HEK293 (cell line): ENCODE results near the gene SAMHD1.

Experiments used
- CTCF ChIA-PET: fragments of 350-600 bp; formaldehyde crosslinking; extraction: SDS; loops from one replicate; lab custom pipeline; 2021; ENCODE audit warnings: antibody characterized with exemption; lab: Yijun Ruan, JAX
- POLR2A ChIA-PET: fragments of 300-600 bp; formaldehyde crosslinking; extraction: SDS; loops from one replicate; lab custom pipeline; 2020; ENCODE audit warnings: antibody characterized with exemption, inconsistent platforms; lab: Yijun Ruan, JAX
- H3K27ac ChIP-seq: fragments of 200-500 bp; sonication (Bioruptor generic); 2 replicates; pipeline ENCODE4 v1.5.1; 2014; ENCODE audit warnings: low read depth, low read length, control low read depth, inconsistent platforms; ENCODE audit errors: extremely low read depth
- H3K36me3 ChIP-seq, 2 experiments: fragments of 200-500 bp in 1 of 2; sonication (Bioruptor generic) in 1 of 2; 1 replicate in 1 of 2; 2 replicates in 1 of 2; pipeline ENCODE4 v1.5.1; 2014 to 2017; ENCODE audit warnings: inconsistent platforms in 2 of 2, low read length in 2 of 2; ENCODE audit not compliant: control insufficient read depth in 2 of 2, insufficient read depth in 1 of 2
- H3K4me1 ChIP-seq: fragments of 200-500 bp; sonication (Bioruptor generic); 2 replicates; pipeline ENCODE4 v1.5.1; 2014; ENCODE audit warnings: mild to moderate bottlenecking, low read length, inconsistent platforms; ENCODE audit not compliant: control insufficient read depth, insufficient read depth
- H3K4me3 ChIP-seq: 2 replicates; pipeline ENCODE4 v1.5.1; 2011; ENCODE audit warnings: low read depth, mild to moderate bottlenecking, control low read depth, low read length, moderate library complexity
- H3K9me3 ChIP-seq: fragments of 200-500 bp; sonication (Bioruptor generic); 2 replicates; pipeline ENCODE4 v1.5.1; 2014; ENCODE audit warnings: low read depth, low read length, inconsistent platforms; ENCODE audit not compliant: control insufficient read depth, insufficient read depth
- BCL6B ChIP-seq: fragments of 450-650 bp; formaldehyde crosslinking; IDR thresholded peaks from 2 replicates; pipeline ENCODE4 v1.5.1; 2017; ENCODE audit warnings: missing biosample characterization, missing genetic modification characterization
- HIC1 ChIP-seq: fragments of 450-650 bp; formaldehyde crosslinking; IDR thresholded peaks from 2 replicates; pipeline ENCODE4 v1.5.1; 2016; ENCODE audit warnings: missing biosample characterization, missing genetic modification characterization
- PRDM10 ChIP-seq: fragments of 450-650 bp; formaldehyde crosslinking; IDR thresholded peaks from 2 replicates; pipeline ENCODE4 v1.5.1; 2016; ENCODE audit warnings: missing biosample characterization, missing genetic modification characterization
- PRDM2 ChIP-seq: fragments of 450-650 bp; formaldehyde crosslinking; IDR thresholded peaks from 2 replicates; pipeline ENCODE4 v1.5.1; 2016; ENCODE audit warnings: missing biosample characterization, missing genetic modification characterization, borderline replicate concordance
- ZBTB6 ChIP-seq: fragments of 450-650 bp; formaldehyde crosslinking; IDR thresholded peaks from 2 replicates; pipeline ENCODE4 v1.5.1; 2017; ENCODE audit warnings: missing biosample characterization, missing genetic modification characterization
- ZEB2 ChIP-seq: fragments of 450-650 bp; formaldehyde crosslinking; IDR thresholded peaks from 2 replicates; pipeline ENCODE4 v1.5.1; 2016; ENCODE audit warnings: missing biosample characterization, missing genetic modification characterization
- ZFP69B ChIP-seq: fragments of 450-650 bp; formaldehyde crosslinking; IDR thresholded peaks from 2 replicates; pipeline ENCODE4 v1.5.1; 2016; ENCODE audit warnings: missing biosample characterization, missing genetic modification characterization
- ZNF112 ChIP-seq: fragments of 450-650 bp; formaldehyde crosslinking; IDR thresholded peaks from 2 replicates; pipeline ENCODE4 v1.5.0; 2017; ENCODE audit warnings: missing biosample characterization, missing genetic modification characterization
- ZNF202 ChIP-seq: fragments of 450-650 bp; formaldehyde crosslinking; IDR thresholded peaks from 2 replicates; pipeline ENCODE4 v1.5.1; 2016; ENCODE audit warnings: missing biosample characterization, missing genetic modification characterization, borderline replicate concordance
- ZNF311 ChIP-seq: fragments of 450-650 bp; formaldehyde crosslinking; IDR thresholded peaks from 2 replicates; pipeline ENCODE4 v1.5.1; 2017; ENCODE audit warnings: missing biosample characterization, missing genetic modification characterization, borderline replicate concordance
- ZNF37A ChIP-seq: fragments of 450-650 bp; IDR thresholded peaks from 2 replicates; pipeline ENCODE4 v1.5.1; 2018; ENCODE audit warnings: missing biosample characterization, missing genetic modification characterization
- ZNF423 ChIP-seq: fragments of 450-650 bp; formaldehyde crosslinking; IDR thresholded peaks from 2 replicates; pipeline ENCODE4 v1.5.1; 2016; ENCODE audit warnings: missing biosample characterization, missing genetic modification characterization
- ZNF548 ChIP-seq: fragments of 450-650 bp; formaldehyde crosslinking; IDR thresholded peaks from 2 replicates; pipeline ENCODE4 v1.5.1; 2016; ENCODE audit warnings: missing biosample characterization, missing genetic modification characterization
- ZNF596 ChIP-seq: fragments of 450-650 bp; IDR thresholded peaks from 2 replicates; pipeline ENCODE4 v1.5.0; 2018; ENCODE audit warnings: missing biosample characterization, mild to moderate bottlenecking, missing genetic modification characterization, moderate library complexity
- ZNF610 ChIP-seq: fragments of 450-650 bp; formaldehyde crosslinking; IDR thresholded peaks from 2 replicates; pipeline ENCODE4 v1.5.1; 2016; ENCODE audit warnings: missing biosample characterization, missing genetic modification characterization, borderline replicate concordance
- ZNF747 ChIP-seq: fragments of 450-650 bp; formaldehyde crosslinking; IDR thresholded peaks from 2 replicates; pipeline ENCODE4 v1.5.1; 2016; ENCODE audit warnings: missing biosample characterization, missing genetic modification characterization
- ZNF768 ChIP-seq: fragments of 450-650 bp; formaldehyde crosslinking; IDR thresholded peaks from 2 replicates; pipeline ENCODE4 v1.5.1; 2018; ENCODE audit warnings: missing biosample characterization, mild to moderate bottlenecking, missing genetic modification characterization
- ZNF785 ChIP-seq: fragments of 450-650 bp; formaldehyde crosslinking; IDR thresholded peaks from 2 replicates; pipeline ENCODE4 v1.5.1; 2016; ENCODE audit warnings: missing biosample characterization, missing genetic modification characterization
- ZSCAN16 ChIP-seq: fragments of 450-650 bp; formaldehyde crosslinking; IDR thresholded peaks from 2 replicates; pipeline ENCODE4 v1.5.1; 2016; ENCODE audit warnings: missing biosample characterization, missing genetic modification characterization

Gene SAMHD1

GRCh38 chr20:36997121-36997520 is 45.6 kb upstream of the SAMHD1 start:
- Histone ChIP-seq H3K9me3 (no peaks in the 10 kb centered on the region), H3K4me3 (no peak overlapping the region), H3K27ac (no peak overlapping the region), H3K36me3 (peaks cover 0 to 44% of the 10 kb centered on the region in 2 experiments)
- CTCF ChIA-PET = interaction anchor here (0.6 kb wide), 1 partner anchor 536 kb away, joined by 4 read pairs; no protein-coding TSS in a partner anchor
- TF ChIP-seq ZSCAN16 (tag by site-specific recombination) (no peak), ZFP69B (tag by site-specific recombination) (no peak), PRDM2 (no peak), ZNF768 (tag by site-specific recombination) (no peak), ZNF311 (no peak), PRDM10 (no peak), ZNF610 (tag by site-specific recombination) (no peak), ZNF202 (tag by site-specific recombination) (no peak), ZNF747 (tag by site-specific recombination) (no peak), ZNF112 (tag by site-specific recombination) (no peak), ZNF785 (tag by site-specific recombination) (no peak), ZBTB6 (tag by site-specific recombination) (no peak), ZNF548 (tag by site-specific recombination) (no peak), ZEB2 (tag by site-specific recombination) (no peak), ZNF37A (tag by site-specific recombination) (no peak), BCL6B (no peak), HIC1 (tag by site-specific recombination) (no peak), ZNF596 (tag by site-specific recombination) (no peak), ZNF423 (tag by site-specific recombination) (no peak)
- TF ChIP-seq, all 188 proteins: peak for 0
- no peaks in the 10 kb centered on the region for H3K4me1 ChIP-seq
- POLR2A ChIA-PET = interaction anchor here (0.5 kb wide), 1 partner anchor 7 kb away, joined by 3 read pairs; no protein-coding TSS in a partner anchor
